HepG2 (cell line): ENCODE results near the gene RTP5. TPM values are rescaled to one million over a fixed set of nuclear protein-coding genes. Genes with fewer than 3 reads are reported as not detected.

Source experiments
- ATAC-seq: fragments of 200-7000 bp; cut with Tn5 transposase; 3 replicates; pipeline ENCODE4 v1.9.1; 2020; ENCODE audit warnings: mild to moderate bottlenecking, moderate library complexity
- BruUV-seq: library from RNA; stranded (reverse); fragments of 400-500 nt; replicated peaks from 2 replicates; lab custom pipeline; 2021; lab: Mats Ljungman, UMichigan
- CTCF ChIA-PET: fragments of 300-600 bp; formaldehyde crosslinking; extraction: SDS; loops from one replicate; lab custom pipeline; 2021; ENCODE audit warnings: low total read pairs, inconsistent platforms, low intra/inter-chr PET ratio; lab: Yijun Ruan, JAX
- POLR2A ChIA-PET: fragments of 350-600 bp; sonication (Branson Sonifier 250); formaldehyde crosslinking; loops from one replicate; lab custom pipeline; 2020; ENCODE audit warnings: antibody characterized with exemption, inconsistent platforms; lab: Yijun Ruan, JAX
- DNase-seq: peaks from one replicate; pipeline ENCODE4 v3.0.0-alpha.2; 2015; ENCODE audit warnings: low spot score
- FAIRE-seq: peaks from 3 replicates; lab custom pipeline; 2011; peaks lifted over from hg19 to GRCh38; lab: Jason Lieb, UNC
- H2AFZ ChIP-seq: one replicate; pipeline ENCODE4 v1.6.1; 2011; ENCODE audit warnings: low read length, inconsistent platforms
- H3K27ac ChIP-seq: fragments of 300-600 bp; 3 replicates; pipeline ENCODE4 v1.8.0; 2011; ENCODE audit warnings: mixed run types, mild to moderate bottlenecking, mixed read lengths, low read length, inconsistent platforms; ENCODE audit not compliant: insufficient read depth; ENCODE audit errors: extremely low read length
- H3K27me3 ChIP-seq, 2 experiments: fragments of 200-600 bp in 1 of 2; 2 replicates in 1 of 2; 3 replicates in 1 of 2; pipeline versions ENCODE4 v1.6.0 to v1.8.0; 2011; ENCODE audit warnings: low read length in 2 of 2, mild to moderate bottlenecking in 2 of 2, moderate library complexity in 2 of 2, inconsistent platforms in 1 of 2; ENCODE audit not compliant: insufficient read depth in 2 of 2, control insufficient read depth in 1 of 2
- H3K36me3 ChIP-seq, 2 experiments: fragments of 200-600 bp in 1 of 2; replicated peaks in 1 of 2; 2 replicates in 1 of 2; 3 replicates in 1 of 2; pipeline versions ENCODE4 v1.5.1 to v1.8.0; 2011; ENCODE audit warnings: low read length in 2 of 2, inconsistent platforms in 1 of 2; ENCODE audit not compliant: insufficient read depth in 2 of 2, control insufficient read depth in 1 of 2
- H3K4me1 ChIP-seq: 2 replicates; pipeline ENCODE4 v1.5.1; 2012; ENCODE audit warnings: low read length, inconsistent platforms; ENCODE audit not compliant: insufficient read depth
- H3K4me2 ChIP-seq: 2 replicates; pipeline ENCODE4 v1.6.0; 2011; ENCODE audit warnings: low read depth, low read length, inconsistent platforms
- H3K4me3 ChIP-seq, 3 experiments: fragments of 200-600 bp in 1 of 3; sonication (generic), shearing (Covaris generic) in 1 of 3; replicated peaks in 1 of 3; 2 replicates each; pipeline ENCODE4 v1.5.1; 2011 to 2016; ENCODE audit warnings: low read length in 3 of 3, inconsistent platforms in 2 of 3, low read depth in 2 of 3, mild to moderate bottlenecking in 2 of 3, control low read depth in 1 of 3, mixed read lengths in 1 of 3; ENCODE audit not compliant: insufficient read depth in 1 of 3
- H3K79me2 ChIP-seq: one replicate; pipeline ENCODE4 v1.6.1; 2011; ENCODE audit warnings: low read length, inconsistent platforms; ENCODE audit not compliant: insufficient read depth
- H3K9ac ChIP-seq: 2 replicates; pipeline ENCODE4 v1.6.0; 2011; ENCODE audit warnings: mild to moderate bottlenecking, low read depth, low read length, inconsistent platforms; ENCODE audit not compliant: insufficient read depth
- H3K9me3 ChIP-seq: 2 replicates; pipeline ENCODE4 v1.5.1; 2012; ENCODE audit warnings: mild to moderate bottlenecking, low read length
- H4K20me1 ChIP-seq: 2 replicates; pipeline ENCODE4 v1.6.0; 2011; ENCODE audit warnings: inconsistent platforms, mild to moderate bottlenecking, low read length, moderate library complexity; ENCODE audit not compliant: insufficient read depth
- FOXJ3 ChIP-seq: sonication (generic); formaldehyde crosslinking; IDR thresholded peaks from 2 replicates; pipeline ENCODE4 v1.4.0; 2020; ENCODE audit warnings: missing genetic modification reagents, mild to moderate bottlenecking, borderline replicate concordance
- HNRNPUL1 ChIP-seq: fragments of 200-400 bp; formaldehyde crosslinking; IDR thresholded peaks from 2 replicates; pipeline ENCODE4 v1.6.1; 2017; ENCODE audit warnings: low read depth, mild to moderate bottlenecking, low read length, moderate library complexity
- ISX ChIP-seq: sonication (generic); formaldehyde crosslinking; conservative IDR thresholded peaks from 2 replicates; pipeline ENCODE4 v1.5.0; 2020; ENCODE audit warnings: missing genetic modification reagents
- KLF16 ChIP-seq, 2 experiments: sonication (generic) in 1 of 2; formaldehyde crosslinking in 1 of 2; IDR thresholded peaks; 2 replicates each; pipeline versions ENCODE4 v1.6.1 to v1.8.0; 2016 to 2023; ENCODE audit warnings: missing genetic modification reagents in 2 of 2, missing compliant biosample characterization in 1 of 2
- MEF2D ChIP-seq: sonication (generic); formaldehyde crosslinking; IDR thresholded peaks from 2 replicates; pipeline ENCODE4 v1.5.1; 2020; ENCODE audit warnings: mild to moderate bottlenecking, missing genetic modification reagents
- MXD3 ChIP-seq: IDR thresholded peaks from 2 replicates; pipeline ENCODE4 v1.6.1; 2016; ENCODE audit warnings: mild to moderate bottlenecking, missing biosample characterization, missing genetic modification reagents
- NAIF1 ChIP-seq: sonication (generic); formaldehyde crosslinking; IDR thresholded peaks from 2 replicates; pipeline ENCODE4 v1.5.0; 2020; ENCODE audit warnings: mild to moderate bottlenecking, missing genetic modification reagents, borderline replicate concordance
- NFYC ChIP-seq: IDR thresholded peaks from 2 replicates; pipeline ENCODE4 v1.6.1; 2016; ENCODE audit warnings: missing genetic modification reagents, missing compliant biosample characterization
- NONO ChIP-seq, 2 experiments: fragments of 450-650 bp in 1 of 2; sonication (generic) in 1 of 2; formaldehyde crosslinking in 1 of 2; IDR thresholded peaks in 1 of 2; conservative IDR thresholded peaks in 1 of 2; 2 replicates each; pipeline versions ENCODE4 v1.6.1 to v1.8.0; 2017 to 2022; ENCODE audit warnings: mild to moderate bottlenecking in 1 of 2, missing genetic modification reagents in 1 of 2, moderate library complexity in 1 of 2
- PBX3 ChIP-seq: sonication (generic); formaldehyde crosslinking; IDR thresholded peaks from 2 replicates; pipeline ENCODE4 v1.8.1; 2023; ENCODE audit warnings: missing genetic modification reagents, inconsistent platforms, borderline replicate concordance
- ZNF282 ChIP-seq: fragments of 450-650 bp; IDR thresholded peaks from 2 replicates; pipeline ENCODE4 v1.6.1; 2018; ENCODE audit not compliant: partially characterized antibody
- ZSCAN25 ChIP-seq: sonication (generic); formaldehyde crosslinking; IDR thresholded peaks from 2 replicates; pipeline ENCODE4 v1.8.0; 2022; ENCODE audit warnings: mild to moderate bottlenecking, missing genetic modification reagents
- WGBS: methylation state at CpG from one replicate; pipeline ENCODE4 v1.1.6; 2017; ENCODE audit warnings: low lambda C conversion rate; 5-methylcytosine and 5-hydroxymethylcytosine counted together
- in situ Hi-C: cut with HindIII; loops from 2 replicates; pipeline ENCODE4 v1.10.0; 2017; ENCODE audit warnings: low pct_unique_long_range_greater_than_20kb; ENCODE audit not compliant: extremely low pct_ligation_motif_present
- intact Hi-C: fragments of 100-400 bp; cut with micrococcal nuclease; formaldehyde crosslinking; loops from one replicate; pipeline ENCODE4 v1.10.0; 2022; ENCODE audit not compliant: unreplicated experiment
- polyA plus RNA-seq, 8 experiments: library from polyadenylated mRNA; depleted of rRNA in 3 of 8; stranded (reverse) in 7 of 8; unstranded in 1 of 8; fragments of >200 nt; fragmentation: Illumina TruSeq in 4 of 8; extraction: Trizol in 4 of 8; gene quantifications; 2 replicates each; pipeline versions ENCODE4 v1.2.1 to v1.2.3, GENCODE V29; 2011 to 2016; ENCODE audit warnings: low read depth in 4 of 8, missing spikeins in 1 of 8, mixed read lengths in 1 of 8; ENCODE audit not compliant: insufficient read depth in 1 of 8
- total RNA-seq, 5 experiments: library from RNA; depleted of rRNA; stranded (reverse); fragments of >200 nt; fragmentation: Illumina TruSeq; extraction: Trizol; gene quantifications; 2 replicates each; pipeline ENCODE4 v1.2.3, GENCODE V29; 2016; ENCODE audit warnings: low read depth in 1 of 5
- TF ChIP-seq, protein P1 (sequence below): sonication (generic); formaldehyde crosslinking; IDR thresholded peaks from 2 replicates; pipeline ENCODE4 v1.5.0; 2020; ENCODE audit warnings: missing genetic modification reagents
- TF ChIP-seq, protein P2 (sequence below): sonication (generic); formaldehyde crosslinking; IDR thresholded peaks from 2 replicates; pipeline ENCODE4 v1.8.1; 2023; ENCODE audit warnings: mild to moderate bottlenecking, moderate library complexity, missing genetic modification reagents

RTP5 gene
- total and polyA plus RNA-seq, 2 of the 13 experiments (the other 11 are each of a cell fraction or from before 2014, with no cell fraction given) = not detected

- intact Hi-C loops (no loop called here), in situ Hi-C loops (no loop called here)
- no peak overlapping the region for H3K9ac ChIP-seq
- H2AFZ ChIP-seq = no peak overlapping the region
- peak; percentile 94 for TF ChIP-seq NONO (IDR thresholded peaks at IDR 0.05)
- TF ChIP-seq NONO (CRISPR knock-in tag; conservative IDR thresholded peaks at IDR 0.05) = no peak
- no peak for TF ChIP-seq HNRNPUL1
- TF ChIP-seq ZNF282 = peak; percentile 26
- H3K4me2 ChIP-seq = no peak overlapping the region
- no peaks in the 10 kb centered on the region for H3K9me3 ChIP-seq
- ChIA-PET CTCF (no interaction called here), POLR2A (no interaction called here)
- no peak for DNase-seq
- no peak overlapping the region for H3K27ac ChIP-seq
- no peaks in the 10 kb centered on the region for H4K20me1 ChIP-seq
- H3K79me2 ChIP-seq = no peaks in the 10 kb centered on the region
- ATAC-seq = no peak
- H3K27me3 ChIP-seq = peaks cover 12 to 75% of the 10 kb centered on the region in 2 experiments
- H3K36me3 ChIP-seq = no peaks in the 10 kb centered on the region
- 63% methylated on average over 26 of the region's 26 CpGs for WGBS
- no TSS peak for BruUV-seq
- H3K4me1 ChIP-seq = peaks cover 28% of the 10 kb centered on the region
- FAIRE-seq = no peak
- H3K4me3 ChIP-seq = no peak overlapping the region
These were observed 41.3 kb downstream of the RTP5 start for GRCh38 chr2:241910604-241911520.

- intact Hi-C loops (no loop called here), in situ Hi-C loops (no loop called here)
- H4K20me1 ChIP-seq = no peaks in the 10 kb centered on the region
- H3K4me1 ChIP-seq = peaks cover 21% of the 10 kb centered on the region
- ATAC-seq (no peak), DNase-seq (no peak), FAIRE-seq (no peak)
- H3K9ac ChIP-seq = no peak overlapping the region
- H3K4me3 ChIP-seq = no peak overlapping the region
- no peak overlapping the region for H3K27ac ChIP-seq
- H3K79me2 ChIP-seq = no peaks in the 10 kb centered on the region
- H3K36me3 ChIP-seq = no peaks in the 10 kb centered on the region
- H3K4me2 ChIP-seq = no peak overlapping the region
- H3K27me3 ChIP-seq = peaks cover 12 to 70% of the 10 kb centered on the region in 2 experiments
- ChIA-PET CTCF (no interaction called here), POLR2A (no interaction called here)
- BruUV-seq = no TSS peak
- 72% methylated on average over 10 of the region's 10 CpGs for WGBS
- no peaks in the 10 kb centered on the region for H3K9me3 ChIP-seq
- no peak overlapping the region for H2AFZ ChIP-seq
- no peak for TF ChIP-seq FOXJ3 (CRISPR knock-in tag)
- TF ChIP-seq KLF16 (CRISPR knock-in tag; IDR thresholded peaks at IDR 0.05) = no peak
- TF ChIP-seq, protein P1, sequence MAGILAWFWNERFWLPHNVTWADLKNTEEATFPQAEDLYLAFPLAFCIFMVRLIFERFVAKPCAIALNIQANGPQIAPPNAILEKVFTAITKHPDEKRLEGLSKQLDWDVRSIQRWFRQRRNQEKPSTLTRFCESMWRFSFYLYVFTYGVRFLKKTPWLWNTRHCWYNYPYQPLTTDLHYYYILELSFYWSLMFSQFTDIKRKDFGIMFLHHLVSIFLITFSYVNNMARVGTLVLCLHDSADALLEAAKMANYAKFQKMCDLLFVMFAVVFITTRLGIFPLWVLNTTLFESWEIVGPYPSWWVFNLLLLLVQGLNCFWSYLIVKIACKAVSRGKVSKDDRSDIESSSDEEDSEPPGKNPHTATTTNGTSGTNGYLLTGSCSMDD (CRISPR knock-in tag) = no peak
- no peak for TF ChIP-seq ISX
- TF ChIP-seq PBX3 = no peak
- TF ChIP-seq MEF2D (CRISPR knock-in tag) = no peak
- TF ChIP-seq ZSCAN25 (CRISPR knock-in tag) = no peak
- TF ChIP-seq NAIF1 (CRISPR knock-in tag) = no peak
- no peak for TF ChIP-seq NFYC (CRISPR knock-in tag)
- TF ChIP-seq MXD3 (CRISPR knock-in tag) = no peak
- TF ChIP-seq, protein P2, sequence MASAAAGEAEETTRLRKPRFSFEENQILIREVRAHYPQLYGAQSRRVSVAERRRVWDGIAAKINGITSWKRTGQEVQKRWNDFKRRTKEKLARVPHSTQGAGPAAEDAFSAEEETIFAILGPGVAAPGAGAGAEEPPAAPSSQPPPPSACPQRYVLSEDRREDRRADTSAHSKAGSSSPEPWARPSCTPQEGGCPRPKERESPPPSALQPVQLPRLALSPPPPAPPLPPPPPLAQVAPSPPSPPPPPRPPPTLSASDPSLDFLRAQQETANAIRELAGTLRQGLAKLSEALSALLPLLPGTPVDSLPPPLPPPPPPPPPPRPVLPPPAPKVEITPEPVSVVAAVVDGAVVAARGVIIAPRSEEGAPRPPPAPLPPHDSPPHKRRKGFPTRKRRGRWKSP = no peak
These were observed 42.0 kb downstream of the RTP5 start for GRCh38 chr2:241911551-241911950.
